Fibroblast of lung (primary cell): Measurements from ENCODE around the gene MAP3K9.

Experiments
- CTCF ChIP-seq, 2 donors: IDR thresholded peaks in 1 of 2; conservative IDR thresholded peaks in 1 of 2; 1 replicate in 1 of 2; 2 replicates in 1 of 2; pipeline ENCODE4 v1.5.1; 2011 to 2012; ENCODE audit warnings: low read length in 2 of 2, control low read depth in 1 of 2, inconsistent platforms in 1 of 2, low read depth in 1 of 2, mild to moderate bottlenecking in 1 of 2
- EZH2 ChIP-seq: IDR thresholded peaks from 2 replicates; pipeline ENCODE4 v1.5.1; 2012; ENCODE audit warnings: low read length, control low read depth, mild to moderate bottlenecking; ENCODE audit errors: missing control alignments

- TF ChIP-seq CTCF (conservative IDR thresholded peaks at IDR 0.05 in 1 of 2, IDR thresholded peaks at IDR 0.05 in 1 of 2; ENCODE audit: low read depth in 1 of 2, low read length in 2 of 2) (no peak), EZH2 (no peak)
These were observed 5.2 kb upstream of the MAP3K9 start for GRCh38 chr14:70814466-70814865.
